Brain pericyte (primary cell): ENCODE measurements around the gene PCNT.

Experiments
- DNase-seq: peaks from one replicate; pipeline ENCODE4 v3.0.0-alpha.2; 2012; ENCODE audit warnings: low read depth, low spot score

Gene PCNT

DNA sequence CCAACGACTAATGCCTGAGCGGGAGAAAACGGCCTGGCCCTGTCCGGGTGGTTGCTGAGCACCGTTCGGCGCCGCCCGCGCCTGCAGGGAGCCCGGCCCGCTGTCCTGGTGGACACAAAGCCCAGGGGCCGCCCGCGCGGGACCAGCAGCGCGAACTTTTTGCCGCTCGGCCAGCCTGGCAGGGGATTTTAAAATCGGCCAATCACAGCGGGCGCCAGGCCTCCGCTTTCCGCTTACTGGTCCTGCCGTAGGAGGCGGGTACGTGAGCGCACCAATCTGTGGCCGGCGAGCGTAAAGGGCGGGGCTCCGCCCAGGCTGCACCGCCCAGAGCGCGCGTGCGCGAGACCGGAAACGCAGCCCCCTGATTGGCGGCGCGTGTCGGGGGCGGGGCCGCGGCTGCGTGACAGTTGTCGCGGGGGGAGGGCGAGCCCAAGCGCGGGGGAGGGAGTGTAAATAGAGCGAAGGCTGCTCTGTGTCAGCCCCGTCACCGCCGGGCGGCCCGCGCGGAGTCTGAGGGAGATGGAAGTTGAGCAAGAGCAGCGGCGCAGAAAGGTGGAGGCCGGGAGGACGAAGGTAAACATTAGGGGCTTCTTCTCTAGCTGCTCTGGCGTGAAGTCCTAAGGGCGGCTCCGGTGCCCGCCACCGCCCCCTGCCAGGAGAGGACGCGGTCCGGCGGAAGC is at the start of gene PCNT, which contains the start of gene C21orf58:
PCNT (plus strand) TSS at position 447 of the 680 bp plus-strand sequence; CDS start at position 520, 73 bp downstream.
C21orf58 (minus strand) TSS at position 161 of the 680 bp plus-strand sequence. CDS start 1,132 bp downstream, outside the sequence.
- peak; percentile 94 for DNase-seq

DNA sequence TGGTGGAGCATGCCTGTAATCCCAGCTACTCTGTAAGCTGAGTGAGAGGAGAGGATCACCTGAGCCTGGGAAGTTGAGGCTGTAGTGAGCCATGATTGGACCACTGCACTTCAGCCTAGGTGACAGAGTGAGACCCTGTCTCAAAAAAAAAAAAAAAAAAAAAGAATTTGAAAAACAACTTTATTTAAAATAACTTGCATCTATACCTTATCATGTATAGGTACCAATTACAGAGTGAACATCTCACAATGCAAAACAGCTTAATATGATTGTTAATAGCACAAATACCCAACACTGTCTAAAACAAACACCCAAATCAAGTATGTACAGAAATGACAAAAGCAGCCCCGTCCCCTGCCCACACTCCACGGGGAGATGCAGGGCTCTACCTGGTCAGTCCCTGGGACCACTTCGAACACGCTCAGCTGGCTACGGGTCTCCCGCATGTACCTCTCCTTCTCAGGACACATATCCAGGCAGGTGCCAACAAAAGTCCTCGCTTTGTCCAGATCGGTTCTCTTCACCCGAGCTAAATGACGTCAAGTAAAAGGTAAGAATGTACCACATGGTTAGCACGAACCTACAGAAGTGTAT is 49.1 kb upstream of the PCNT start:
- DNase-seq, result no peak

GRCh38 chr21:46284077-46284644 is 39.8 kb upstream of the PCNT start:
- DNase-seq, result no peak

DNA sequence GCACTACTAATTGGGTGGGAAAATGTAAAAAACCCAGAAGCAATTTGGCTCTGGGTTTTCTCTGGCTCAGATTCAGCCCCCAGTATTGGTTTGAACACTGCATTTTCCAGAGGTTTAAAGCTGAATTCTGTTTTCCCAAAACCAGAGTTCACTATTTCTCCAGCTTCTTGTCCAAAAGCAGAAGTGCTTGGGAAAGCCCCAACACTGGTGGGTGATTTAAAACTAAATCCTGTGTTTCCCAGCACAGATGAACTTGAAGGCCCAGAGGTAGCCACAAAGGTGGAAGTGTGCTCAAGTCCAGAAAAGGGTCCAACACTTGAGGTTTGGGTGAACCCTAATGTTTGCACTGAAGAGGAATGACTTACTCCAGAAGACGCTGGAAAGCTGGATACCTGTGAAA is 39.2 kb upstream of the PCNT start:
- no peak for DNase-seq

DNA sequence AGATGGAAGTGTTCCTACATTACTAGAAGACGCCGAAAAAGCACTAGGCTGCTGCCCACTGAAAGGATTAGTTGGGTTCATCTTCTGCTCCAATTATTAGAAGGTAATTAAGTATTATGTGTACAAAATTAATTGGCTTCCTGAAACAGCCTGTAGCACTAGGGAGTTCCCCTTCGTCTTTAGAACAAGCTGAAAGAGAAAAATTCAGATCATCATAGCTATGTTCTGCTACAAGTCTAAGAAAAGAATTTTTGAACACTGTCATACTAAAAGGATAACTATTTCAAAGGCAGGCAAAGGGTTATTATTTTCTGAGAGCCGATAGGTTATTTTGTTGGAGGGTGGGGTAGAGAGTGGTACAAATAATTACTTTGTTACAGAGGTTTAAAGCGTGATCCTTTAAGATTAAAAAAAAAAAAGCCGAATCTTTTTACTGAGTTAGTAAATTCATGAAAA is 38.7 kb upstream of the PCNT start, which contains the start of gene MCM3AP:
MCM3AP (minus strand) TSS at position 406 of the 456 bp plus-strand sequence; CDS start at position 81, 325 bp downstream.
- no peak for DNase-seq

GRCh38 chr21:46285761-46286647 is 38.0 kb upstream of the PCNT start, which contains the start of gene YBEY:
TSS of gene YBEY (plus strand) at chr21:46286342. CDS start at chr21:46286914, 572 bp downstream.
- DNase-seq, result peak; percentile 79

DNA sequence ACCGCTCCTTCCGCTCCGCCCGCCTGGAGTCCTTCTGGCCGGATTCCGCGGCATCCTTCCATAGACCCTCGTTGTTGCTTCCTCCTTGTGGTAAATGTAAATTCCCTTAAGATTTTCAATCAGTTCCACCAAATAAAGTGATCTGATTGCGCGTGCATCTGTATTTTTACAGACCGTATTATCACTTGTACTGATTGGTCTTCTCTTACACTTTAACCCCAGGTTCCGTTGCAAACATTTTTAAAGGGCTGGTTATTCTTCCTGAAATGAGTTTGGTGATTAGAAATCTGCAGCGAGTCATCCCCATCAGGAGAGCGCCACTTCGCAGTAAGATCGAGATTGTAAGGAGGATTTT is 37.3 kb upstream of the PCNT start:
- no peak for DNase-seq

- no peak for DNase-seq
Measured at GRCh38 chr21:46287541-46287940, 36.4 kb upstream of the PCNT start.

DNA sequence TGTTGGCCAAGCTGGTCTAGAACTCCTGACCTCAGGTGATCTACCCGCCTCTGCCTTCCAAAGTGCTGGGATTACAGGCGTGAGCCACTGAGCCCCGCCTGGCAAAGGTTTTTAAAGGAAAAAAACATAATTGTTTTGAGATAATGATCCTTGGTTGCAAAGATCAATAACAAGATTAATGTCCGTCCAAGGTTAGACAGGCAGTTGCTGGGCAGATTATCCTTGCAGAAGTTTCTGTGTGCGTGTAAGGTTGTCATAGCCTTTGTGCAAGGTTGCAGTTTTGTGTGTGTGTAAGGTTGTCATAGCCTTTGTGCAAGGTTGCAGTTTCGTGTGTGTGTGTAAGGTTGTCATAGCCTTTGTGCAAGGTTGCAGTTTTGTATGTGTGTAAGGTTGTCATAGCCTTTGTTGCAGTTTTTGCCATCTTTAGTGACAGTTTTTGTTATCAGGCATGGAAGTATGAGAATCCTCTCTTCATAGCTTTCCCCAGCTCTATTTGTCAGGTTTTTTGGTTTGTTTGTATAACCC is 34.2 kb upstream of the PCNT start:
- DNase-seq, result no peak

- DNase-seq, result no peak
Measured at GRCh38 chr21:46291561-46291960, 32.4 kb upstream of the PCNT start.

DNA sequence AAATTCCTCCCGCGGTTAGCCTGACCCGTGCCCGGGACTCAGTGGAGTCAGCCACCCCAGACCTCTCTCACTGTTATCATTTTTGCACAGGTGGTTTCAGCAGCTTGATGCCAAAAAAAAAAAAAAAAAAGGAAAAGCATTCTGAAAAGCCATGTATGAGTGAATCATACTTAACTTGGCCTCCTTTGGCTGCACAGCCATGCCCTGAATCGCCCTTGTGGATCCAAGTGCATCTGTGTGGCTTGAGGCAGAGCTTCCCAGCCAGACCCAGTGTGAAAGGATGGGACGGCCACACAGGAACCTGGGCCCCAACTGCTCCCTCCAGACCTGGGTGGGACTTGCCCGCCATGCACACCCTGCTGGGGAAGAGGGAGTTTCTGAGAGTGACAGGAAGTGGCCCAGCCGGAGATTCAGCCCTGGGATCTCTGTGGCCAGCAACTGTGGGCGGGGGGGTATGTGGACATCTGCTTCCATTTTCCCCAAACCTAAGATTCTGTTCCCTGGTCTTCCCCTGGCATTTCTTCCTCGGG is 29.2 kb upstream of the PCNT start:
- no peak for DNase-seq

DNA sequence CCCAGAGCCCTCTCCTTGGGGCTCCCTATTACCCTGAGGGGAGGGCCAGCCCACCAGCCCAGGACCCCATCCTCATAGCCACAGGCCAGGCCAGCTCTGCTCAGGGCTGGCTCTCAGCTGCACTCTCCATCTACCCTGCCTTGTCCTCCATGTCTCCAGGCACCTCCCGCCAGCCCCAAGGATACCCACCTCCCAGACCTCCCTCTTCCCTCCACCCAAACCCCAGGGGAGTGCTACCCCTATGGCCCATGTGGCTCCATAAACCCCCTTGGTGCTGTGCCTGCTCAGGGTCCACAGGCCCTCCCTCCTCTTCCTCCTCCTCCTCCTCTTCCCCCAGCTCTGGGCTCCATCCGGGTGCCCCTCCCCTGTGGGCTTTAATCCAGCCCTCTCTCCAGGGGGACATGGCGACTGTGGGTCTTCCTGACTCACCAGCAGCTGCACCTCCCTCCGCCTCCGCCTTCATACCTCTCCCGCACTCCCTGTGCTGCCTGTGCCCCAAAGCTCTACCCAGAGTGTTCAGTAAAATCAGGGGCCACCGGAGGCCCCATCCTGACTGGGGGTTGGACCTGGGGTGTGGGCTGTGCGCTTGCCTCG is 28.7 kb upstream of the PCNT start:
- DNase-seq, result no peak

DNA sequence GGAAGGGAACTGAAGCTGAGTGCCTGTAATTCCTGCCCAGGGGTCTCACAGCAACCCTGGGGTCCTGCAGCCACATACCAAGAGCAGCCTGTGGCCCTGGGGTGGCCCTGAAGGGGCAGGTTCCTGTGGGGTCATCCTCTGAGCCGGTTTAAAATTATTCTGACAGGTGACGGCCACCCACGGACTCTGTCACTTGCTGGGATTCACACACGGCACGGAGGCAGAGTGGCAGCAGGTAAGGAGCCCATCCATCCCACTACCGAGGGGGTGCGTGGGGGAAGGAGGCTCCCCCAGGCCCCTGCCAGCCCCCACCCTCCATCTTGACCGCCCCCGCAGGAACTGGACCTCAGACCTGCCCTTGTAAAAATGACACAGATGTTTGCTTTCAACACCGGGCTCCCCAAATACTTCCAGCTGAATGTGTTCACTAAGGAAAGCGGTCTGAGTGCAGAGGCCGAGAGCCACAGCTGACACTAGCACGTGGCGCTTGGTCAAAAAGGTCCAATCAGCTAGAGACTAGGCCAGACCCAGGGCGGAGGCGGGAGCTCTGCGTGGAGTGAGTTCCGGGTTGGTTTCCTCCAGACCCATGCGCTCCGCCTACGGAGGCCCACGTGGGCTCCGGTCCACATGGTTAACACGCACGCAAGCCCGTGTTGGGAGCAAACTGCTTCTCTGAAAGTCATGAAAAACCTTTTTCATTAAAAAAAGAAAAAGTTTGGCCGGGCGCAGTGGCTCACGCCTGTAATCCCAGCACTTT is 27.8 kb upstream of the PCNT start:
- DNase-seq, result no peak

- no peak for DNase-seq
Measured at GRCh38 chr21:46297338-46298271, 26.4 kb upstream of the PCNT start.

GRCh38 chr21:46299167-46299566 is 24.8 kb upstream of the PCNT start:
- DNase-seq, result no peak

GRCh38 chr21:46301759-46302158 is 22.2 kb upstream of the PCNT start:
- DNase-seq, result no peak

GRCh38 chr21:46304437-46304836 is 19.5 kb upstream of the PCNT start:
- no peak for DNase-seq

DNA sequence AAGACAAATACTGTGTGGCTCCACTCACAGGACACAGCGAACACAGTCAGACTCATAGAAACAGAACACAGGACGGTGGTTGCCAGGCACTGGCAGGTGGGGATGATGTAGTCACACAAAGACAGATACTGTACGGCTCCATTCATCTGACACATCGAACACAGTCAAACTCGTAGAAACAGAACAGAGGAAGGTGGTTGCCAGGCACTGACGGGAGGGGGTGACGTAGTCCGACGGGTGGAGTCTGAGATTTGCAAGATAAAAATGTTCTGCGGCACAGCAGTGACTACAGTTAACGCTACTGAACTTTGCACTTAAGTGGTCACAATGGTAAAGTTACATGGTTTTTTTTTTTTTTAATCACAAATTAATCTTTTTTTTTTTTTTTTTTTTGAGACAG is 19.0 kb upstream of the PCNT start:
- DNase-seq, result no peak

- no peak for DNase-seq
Measured at GRCh38 chr21:46307625-46308024, 16.3 kb upstream of the PCNT start.
